ENCODE data around the gene CPTP.

CPTP gene

DNA sequence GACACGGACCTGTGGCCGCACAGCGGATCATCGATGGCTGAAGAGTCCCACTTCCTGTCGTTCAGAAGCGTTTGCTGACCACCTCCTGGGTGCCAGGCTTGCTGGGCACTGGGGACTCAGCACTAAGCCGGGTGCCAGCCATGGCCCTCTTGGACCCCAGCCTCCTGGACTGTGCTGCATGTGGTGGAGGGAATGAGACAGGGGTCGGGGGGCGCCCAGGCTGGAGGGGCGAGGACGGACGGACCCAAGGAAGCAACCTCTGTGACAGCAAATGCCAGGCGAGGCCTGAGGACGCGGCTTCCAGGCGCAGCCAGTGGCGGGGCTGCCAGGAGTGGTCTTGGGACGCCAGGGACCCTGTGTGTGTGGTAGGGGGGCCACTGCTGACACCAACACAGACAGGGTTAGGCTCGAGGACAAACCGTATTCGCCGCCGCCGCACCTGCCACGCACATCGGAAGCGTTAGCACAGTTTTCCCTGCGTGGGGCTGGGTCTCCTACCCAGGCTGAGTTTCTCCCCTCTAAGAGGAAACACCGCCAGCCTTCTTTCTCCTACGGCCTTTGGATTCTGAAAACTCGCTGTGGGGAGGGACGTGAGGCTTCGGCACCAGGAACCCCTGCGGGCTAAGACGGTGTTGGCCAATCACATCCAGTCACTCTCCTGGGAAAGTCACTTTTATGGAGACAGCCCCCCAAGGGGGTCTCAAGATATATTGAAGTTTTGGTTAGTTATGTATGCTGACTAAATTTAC, 36.8 kb downstream of the CPTP start:
- Histone ChIP-seq H3K27ac (ENCODE audit: low read length) (no peak overlapping the region), H4K20me1 (ENCODE audit: insufficient read depth, low read length) (no peaks in the 10 kb centered on the region), H3K9me3 (replicated peaks; ENCODE audit: insufficient read depth, low read length) (no peaks in the 10 kb centered on the region), H3K36me3 (replicated peaks; ENCODE audit: insufficient read depth, low read length) (no peaks in the 10 kb centered on the region), H3K9ac (ENCODE audit: low read length) (no peak overlapping the region), H3F3A (ENCODE audit: insufficient read depth, low read length) (no peaks in the 10 kb centered on the region), H3K79me2 (ENCODE audit: low read length) (no peaks in the 10 kb centered on the region), H3K27me3 (replicated peaks; ENCODE audit: insufficient read depth, low read length) (peaks cover 46% of the 10 kb centered on the region), H2AFZ (ENCODE audit: low read length) (no peak overlapping the region), H3K4me3 (ENCODE audit: low read length) (no peak overlapping the region), H3K4me1 (ENCODE audit: low read length) (no peaks in the 10 kb centered on the region), H3K4me2 (ENCODE audit: low read depth, low read length) (no peak overlapping the region), H3K9me2 (replicated peaks; ENCODE audit: insufficient read depth, low read length) (no peaks in the 10 kb centered on the region)
- no peak for TF ChIP-seq EZH2 (optimal IDR thresholded peaks at IDR 0.05; ENCODE audit: low read depth, low read length)
- no peak for DNase-seq

GRCh38 chr1:1361982-1362423, 37.4 kb downstream of the CPTP start:
- Histone ChIP-seq H2AFZ (ENCODE audit: low read length) (no peak overlapping the region), H4K20me1 (ENCODE audit: insufficient read depth, low read length) (no peaks in the 10 kb centered on the region), H3K9ac (ENCODE audit: low read length) (no peak overlapping the region), H3F3A (ENCODE audit: insufficient read depth, low read length) (no peaks in the 10 kb centered on the region), H3K27ac (ENCODE audit: low read length) (no peak overlapping the region), H3K36me3 (replicated peaks; ENCODE audit: insufficient read depth, low read length) (no peaks in the 10 kb centered on the region), H3K9me3 (replicated peaks; ENCODE audit: insufficient read depth, low read length) (no peaks in the 10 kb centered on the region), H3K4me2 (ENCODE audit: low read depth, low read length) (no peak overlapping the region), H3K9me2 (replicated peaks; ENCODE audit: insufficient read depth, low read length) (no peaks in the 10 kb centered on the region), H3K79me2 (ENCODE audit: low read length) (no peaks in the 10 kb centered on the region), H3K27me3 (replicated peaks; ENCODE audit: insufficient read depth, low read length) (peaks cover 46% of the 10 kb centered on the region), H3K4me3 (ENCODE audit: low read length) (no peak overlapping the region), H3K4me1 (ENCODE audit: low read length) (no peaks in the 10 kb centered on the region)
- no peak for TF ChIP-seq EZH2 (optimal IDR thresholded peaks at IDR 0.05; ENCODE audit: low read depth, low read length)
- TF ChIP-seq EZH2phosphoT487 (IDR thresholded peaks at IDR 0.05; ENCODE audit: low read length) = no peak
- TF ChIP-seq, protein P1, sequence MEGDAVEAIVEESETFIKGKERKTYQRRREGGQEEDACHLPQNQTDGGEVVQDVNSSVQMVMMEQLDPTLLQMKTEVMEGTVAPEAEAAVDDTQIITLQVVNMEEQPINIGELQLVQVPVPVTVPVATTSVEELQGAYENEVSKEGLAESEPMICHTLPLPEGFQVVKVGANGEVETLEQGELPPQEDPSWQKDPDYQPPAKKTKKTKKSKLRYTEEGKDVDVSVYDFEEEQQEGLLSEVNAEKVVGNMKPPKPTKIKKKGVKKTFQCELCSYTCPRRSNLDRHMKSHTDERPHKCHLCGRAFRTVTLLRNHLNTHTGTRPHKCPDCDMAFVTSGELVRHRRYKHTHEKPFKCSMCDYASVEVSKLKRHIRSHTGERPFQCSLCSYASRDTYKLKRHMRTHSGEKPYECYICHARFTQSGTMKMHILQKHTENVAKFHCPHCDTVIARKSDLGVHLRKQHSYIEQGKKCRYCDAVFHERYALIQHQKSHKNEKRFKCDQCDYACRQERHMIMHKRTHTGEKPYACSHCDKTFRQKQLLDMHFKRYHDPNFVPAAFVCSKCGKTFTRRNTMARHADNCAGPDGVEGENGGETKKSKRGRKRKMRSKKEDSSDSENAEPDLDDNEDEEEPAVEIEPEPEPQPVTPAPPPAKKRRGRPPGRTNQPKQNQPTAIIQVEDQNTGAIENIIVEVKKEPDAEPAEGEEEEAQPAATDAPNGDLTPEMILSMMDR (IDR thresholded peaks at IDR 0.05; ENCODE audit: low read length) = no peak
- no peak for DNase-seq

DNA sequence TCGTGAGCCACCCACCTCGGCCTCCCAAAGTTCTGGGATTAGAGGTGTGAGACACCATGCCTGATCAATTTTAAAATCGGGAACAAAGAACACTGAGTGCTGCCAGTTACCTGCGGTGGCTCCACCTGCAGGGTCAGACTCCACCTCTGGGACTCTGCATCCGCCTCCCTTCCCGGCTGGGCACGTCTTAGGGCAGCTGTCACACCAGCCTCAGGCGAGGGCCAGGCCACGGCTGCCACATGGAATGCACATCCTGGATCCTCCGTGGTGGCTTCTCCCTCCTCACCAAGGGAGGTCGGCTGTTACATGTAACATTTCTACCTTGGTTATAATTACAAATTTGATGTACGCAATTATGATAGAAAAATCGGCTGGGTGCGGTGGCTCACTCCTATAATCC, 39.7 kb downstream of the CPTP start:
- TF ChIP-seq EZH2 (optimal IDR thresholded peaks at IDR 0.05; ENCODE audit: low read depth, low read length) (no peak), EZH2phosphoT487 (IDR thresholded peaks at IDR 0.05; ENCODE audit: low read length) (no peak)
- TF ChIP-seq, protein P1 (IDR thresholded peaks at IDR 0.05; ENCODE audit: low read length) = no peak
- no peaks in the 10 kb centered on the region for H3K9me2 ChIP-seq (replicated peaks; ENCODE audit: insufficient read depth, low read length)
- H2AFZ ChIP-seq (ENCODE audit: low read length) = no peak overlapping the region
- H3K79me2 ChIP-seq (ENCODE audit: low read length) = no peaks in the 10 kb centered on the region
- no peak overlapping the region for H3K9ac ChIP-seq (ENCODE audit: low read length)
- H3F3A ChIP-seq (ENCODE audit: insufficient read depth, low read length) = no peaks in the 10 kb centered on the region
- H3K27ac ChIP-seq (ENCODE audit: low read length) = no peak overlapping the region
- H3K4me1 ChIP-seq (ENCODE audit: low read length) = no peaks in the 10 kb centered on the region
- H3K4me2 ChIP-seq (ENCODE audit: low read depth, low read length) = no peak overlapping the region
- no peaks in the 10 kb centered on the region for H3K9me3 ChIP-seq (replicated peaks; ENCODE audit: insufficient read depth, low read length)
- no peak for DNase-seq
- H3K4me3 ChIP-seq (ENCODE audit: low read length) = no peak overlapping the region
- no peaks in the 10 kb centered on the region for H3K36me3 ChIP-seq (replicated peaks; ENCODE audit: insufficient read depth, low read length)
- peaks cover 29% of the 10 kb centered on the region for H3K27me3 ChIP-seq (replicated peaks; ENCODE audit: insufficient read depth, low read length)
- H4K20me1 ChIP-seq (ENCODE audit: insufficient read depth, low read length) = no peaks in the 10 kb centered on the region

Data from MM.1S (cell line).